ENCODE data around the gene MAFG. TPM values are rescaled to one million over a fixed set of nuclear protein-coding genes. Genes with fewer than 3 reads are reported as not detected.

Gene MAFG
- total and polyA plus RNA-seq, 9 of the 15 experiments (the other 6 are each of a cell fraction or from before 2014, with no cell fraction given): 1.1 to 58.1 (median 24.9) TPM

- peak; percentile 93 for TF ChIP-seq ATF3 (IDR thresholded peaks at IDR 0.05)
- TF ChIP-seq ATF3 (CRISPR knock-in tag; conservative IDR thresholded peaks at IDR 0.05): peak; percentile 78; the same call in 1 of the 2 replicates
- no peak for TF ChIP-seq E4F1 (CRISPR knock-in tag; IDR thresholded peaks at IDR 0.05; ENCODE audit: borderline replicate concordance)
- TF ChIP-seq HMG20B (CRISPR knock-in tag; IDR thresholded peaks at IDR 0.05): no peak
- TF ChIP-seq CGGBP1 (CRISPR knock-in tag; IDR thresholded peaks at IDR 0.05): no peak
- TF ChIP-seq KHSRP (IDR thresholded peaks at IDR 0.05): no peak
- TF ChIP-seq MTA3 (IDR thresholded peaks at IDR 0.05; ENCODE audit: borderline replicate concordance): no peak
- no peak for TF ChIP-seq ZC3H8 (IDR thresholded peaks at IDR 0.05)
- no peak for TF ChIP-seq ELF2 (CRISPR knock-in tag; IDR thresholded peaks at IDR 0.05)
- TF ChIP-seq SP1 (CRISPR knock-in tag; IDR thresholded peaks at IDR 0.05): no peak
- no peak for TF ChIP-seq SAP30 (IDR thresholded peaks at IDR 0.05; ENCODE audit: borderline replicate concordance, insufficient read depth, low read depth, low read length, poor library complexity, severe bottlenecking)
- TF ChIP-seq EP300 (IDR thresholded peaks at IDR 0.05; ENCODE audit: low read length): peak; percentile 32
- TF ChIP-seq PRPF4 (IDR thresholded peaks at IDR 0.05; ENCODE audit: insufficient read depth, low read depth, low read length, poor library complexity, severe bottlenecking): no peak
- no peak for TF ChIP-seq PHB (CRISPR knock-in tag; IDR thresholded peaks at IDR 0.05)
- no peak for TF ChIP-seq ZMIZ1 (IDR thresholded peaks at IDR 0.05; ENCODE audit: low read depth in 2 of 2, low read length in 2 of 2)
- 0 out of 2 replicates have a peak, but pooled peaks have one; percentile 39 for TF ChIP-seq TCF3 (CRISPR knock-in tag; IDR thresholded peaks at IDR 0.05)
- no peak for TF ChIP-seq BRF2 (IDR thresholded peaks at IDR 0.05; ENCODE audit: borderline replicate concordance, insufficient read depth, insufficient read length)
- TF ChIP-seq FOXM1 (IDR thresholded peaks at IDR 0.05; ENCODE audit: low read depth): no peak
- TF ChIP-seq FOXM1 (CRISPR knock-in tag; IDR thresholded peaks at IDR 0.05; ENCODE audit: low read depth): no peak
- no peak for TF ChIP-seq NFIC (IDR thresholded peaks at IDR 0.05)
These were observed 14.9 kb downstream of the MAFG start (continued) for GRCh38 chr17:81912441-81913309.
